HG02623 (cell line): ENCODE results near the gene CAMK1D.
"Not testable (repeated sequence)": the region's sequence is repeated elsewhere in the genome, so short reads cannot be mapped to it uniquely, and the experiment has no call there.

Experiments
- ATAC-seq: cut with Tn5 transposase; IDR thresholded peaks from one replicate; pipeline ENCODE4 v1.9.1; 2021; ENCODE audit warnings: moderate library complexity; ENCODE audit not compliant: unreplicated experiment

CAMK1D gene

DNA sequence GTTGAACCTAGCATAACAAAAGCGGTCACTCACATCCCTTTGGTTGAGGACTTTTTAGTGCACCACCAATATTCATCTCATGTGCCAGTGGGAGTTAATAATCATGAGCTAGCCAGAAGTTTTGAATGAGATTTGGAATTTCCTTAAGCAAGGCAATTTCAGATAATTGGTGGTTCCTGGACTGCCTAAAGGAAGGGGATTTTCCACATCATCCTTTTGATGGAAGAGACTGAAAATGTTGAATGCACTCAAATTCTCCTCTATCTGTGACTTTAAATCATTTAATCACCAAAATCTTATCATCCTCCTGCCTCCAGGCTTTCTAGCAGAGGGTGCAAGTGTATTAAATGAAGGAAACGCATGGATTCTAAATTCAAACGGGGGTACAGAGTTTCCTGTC lies 391.5 kb downstream of the CAMK1D start:
- ATAC-seq, result no peak

DNA sequence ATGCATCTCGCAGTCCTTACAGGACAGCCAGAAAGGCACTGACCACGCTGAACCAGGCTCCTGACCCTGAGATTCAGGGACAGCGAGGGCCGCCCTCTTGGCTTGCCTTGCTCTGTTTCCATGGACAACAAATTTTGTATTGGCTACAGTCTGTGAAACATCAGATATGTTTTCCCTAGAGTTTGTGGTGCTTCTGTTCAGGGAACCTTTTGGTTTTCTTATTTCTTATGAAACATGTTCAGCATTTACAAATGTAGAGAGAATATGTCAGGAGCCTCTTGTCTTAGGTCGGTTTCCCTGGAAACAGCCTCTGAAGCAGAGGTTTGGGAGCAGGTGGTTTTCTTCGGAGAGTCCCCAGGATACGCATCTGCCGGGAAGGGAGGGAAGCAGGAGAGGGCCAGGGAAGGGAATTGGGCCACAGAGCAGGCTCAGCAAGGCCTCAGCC lies 392.0 kb downstream of the CAMK1D start:
- no peak for ATAC-seq

DNA sequence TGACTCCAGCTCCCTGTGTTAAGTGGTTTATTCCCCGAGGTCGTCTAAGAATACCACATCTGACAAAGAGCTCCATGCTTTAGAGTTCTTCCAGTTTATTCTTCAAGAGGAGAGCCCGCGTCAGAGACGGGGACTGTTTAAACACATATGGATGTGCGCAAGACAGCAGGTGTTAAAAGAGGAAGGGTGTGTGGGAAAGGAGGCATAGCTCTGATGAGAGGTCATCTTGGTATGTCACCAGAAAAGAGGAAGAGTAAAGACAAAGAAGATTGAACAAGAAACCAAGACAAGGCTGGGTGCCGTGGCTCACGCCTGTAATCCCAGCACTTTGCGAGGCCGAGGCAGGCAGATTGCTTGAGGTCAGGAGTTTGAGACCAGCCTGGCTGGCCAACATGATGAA lies 393.4 kb downstream of the CAMK1D start:
- ATAC-seq, result no peak

GRCh38 chr10:12743466-12743865 lies 394.1 kb downstream of the CAMK1D start:
- not testable (repeated sequence) for ATAC-seq

GRCh38 chr10:12743941-12744340 lies 394.6 kb downstream of the CAMK1D start:
- no peak for ATAC-seq

DNA sequence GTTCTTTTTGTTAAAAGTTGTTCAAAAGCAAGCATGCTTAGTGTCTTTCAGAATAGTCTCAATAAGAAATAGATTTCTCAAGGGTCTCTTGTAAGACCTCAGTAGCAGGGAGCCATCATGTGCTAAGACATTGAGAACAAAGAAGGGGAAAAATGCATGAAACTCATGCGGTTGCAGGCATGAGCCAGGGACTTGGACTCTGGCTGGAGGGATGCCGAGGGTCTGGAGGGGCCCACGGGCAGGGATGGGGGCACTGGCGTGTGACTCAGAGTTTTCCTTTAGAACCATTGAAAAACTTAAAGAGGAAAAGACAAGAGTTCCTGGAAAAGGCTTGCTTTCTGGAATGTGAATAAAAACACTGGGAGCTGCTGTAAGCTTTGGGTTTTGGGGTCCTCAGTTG lies 398.8 kb downstream of the CAMK1D start:
- ATAC-seq, result no peak

- ATAC-seq, result no peak
Measured at GRCh38 chr10:12749760-12750478, 400.6 kb downstream of the CAMK1D start.

GRCh38 chr10:12750526-12751201 lies 401.3 kb downstream of the CAMK1D start:
- no peak for ATAC-seq

GRCh38 chr10:12755075-12755474 lies 405.7 kb downstream of the CAMK1D start:
- ATAC-seq, result no peak

GRCh38 chr10:12757351-12757750 lies 408.0 kb downstream of the CAMK1D start:
- no peak for ATAC-seq

DNA sequence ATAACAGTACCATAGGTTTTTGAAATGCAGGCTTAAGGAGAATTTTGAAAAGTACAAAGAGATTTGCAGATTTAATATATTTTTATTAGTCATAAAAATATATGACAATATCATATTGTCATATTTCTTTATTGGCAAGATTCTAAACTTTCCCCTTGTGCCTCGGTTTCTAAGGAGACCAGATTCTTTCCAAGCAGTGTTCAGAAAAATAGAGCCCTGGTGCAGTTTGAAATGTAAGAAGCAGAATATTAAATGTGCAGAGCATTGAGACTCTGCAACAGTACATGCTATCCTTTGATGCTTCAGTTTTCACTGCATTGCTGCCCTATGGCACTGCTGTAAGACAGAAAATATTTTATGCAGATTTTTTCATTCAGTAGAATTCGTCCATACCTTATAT lies 408.9 kb downstream of the CAMK1D start:
- ATAC-seq, result no peak

DNA sequence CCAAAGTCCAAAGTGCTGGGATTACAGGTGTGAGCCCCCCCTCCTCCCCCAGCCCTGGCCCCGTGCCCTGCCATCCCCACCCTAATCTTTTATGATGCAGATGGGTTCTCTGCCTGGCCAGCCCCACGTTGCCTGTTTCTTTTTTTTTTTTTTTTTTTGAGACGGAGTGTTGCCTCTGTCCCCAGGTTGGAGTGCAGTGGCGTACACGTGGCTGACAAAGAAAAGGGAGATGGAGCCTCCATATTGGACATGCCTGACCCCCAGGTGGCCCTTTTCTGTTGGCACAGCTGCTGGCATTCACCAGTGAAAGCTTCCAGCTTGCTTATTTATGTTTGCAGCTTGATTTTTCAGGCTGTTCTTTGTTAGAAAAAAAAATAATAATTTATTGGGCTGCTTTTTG lies 416.9 kb downstream of the CAMK1D start:
- no peak for ATAC-seq

GRCh38 chr10:12768156-12769100 lies 419.1 kb downstream of the CAMK1D start:
- no peak for ATAC-seq

- no peak for ATAC-seq
Measured at GRCh38 chr10:12769323-12770044, 420.1 kb downstream of the CAMK1D start.

GRCh38 chr10:12771981-12772760 lies 422.8 kb downstream of the CAMK1D start:
- ATAC-seq, result no peak

GRCh38 chr10:12772797-12773587 lies 423.6 kb downstream of the CAMK1D start:
- ATAC-seq, result no peak

- ATAC-seq, result no peak
Measured at GRCh38 chr10:12774204-12774894, 425.0 kb downstream of the CAMK1D start.

DNA sequence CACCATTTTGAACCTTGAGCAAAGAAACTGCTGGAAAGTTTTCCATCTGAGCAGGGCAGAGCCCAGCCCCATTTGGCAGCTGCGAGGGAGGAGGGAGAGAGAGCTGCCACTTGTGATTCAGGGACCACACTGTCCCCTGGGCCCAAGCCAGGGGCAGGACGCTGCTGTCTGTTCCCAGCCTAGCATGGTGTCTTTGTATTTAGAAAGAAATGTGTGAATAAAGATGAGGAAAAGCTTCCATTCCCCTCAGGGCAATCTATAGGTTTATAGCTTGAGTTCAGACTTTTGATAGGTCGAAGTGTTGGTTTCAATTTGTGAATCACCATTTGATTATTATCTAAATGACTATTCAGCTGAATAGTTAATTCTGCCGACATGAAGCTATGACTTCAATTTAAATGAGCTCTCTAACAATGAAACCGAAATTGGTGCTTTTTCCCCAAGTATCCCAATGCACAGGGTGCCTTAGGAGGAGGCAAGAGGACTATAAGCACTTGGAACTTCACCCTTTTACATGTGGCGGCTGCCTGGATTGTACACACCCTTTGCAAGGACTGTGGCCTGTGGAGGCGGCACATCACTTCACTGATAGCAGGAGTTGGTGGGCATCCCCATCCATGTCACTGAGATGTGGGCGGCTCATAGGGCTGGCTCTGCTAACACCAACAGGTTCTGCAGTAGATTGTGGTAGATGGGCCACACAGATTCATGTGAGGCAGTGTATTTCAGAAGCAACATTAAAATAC lies 428.7 kb downstream of the CAMK1D start:
- ATAC-seq, result no peak
